SK-N-SH (cell line): ENCODE results near the gene CYYR1. TPM values are rescaled to one million over a fixed set of nuclear protein-coding genes. Genes with fewer than 3 reads are reported as not detected.

Source experiments
- CTCF ChIA-PET: fragments of 300-600, 350-600 bp; formaldehyde crosslinking; extraction: SDS; loops from one replicate; lab custom pipeline; 2021; lab: Yijun Ruan, JAX
- POLR2A ChIA-PET: fragments of 350-600 bp; sonication (Branson Sonifier 250); formaldehyde crosslinking; extraction: SDS; loops from one replicate; lab custom pipeline; 2020; ENCODE audit warnings: antibody characterized with exemption, inconsistent platforms; lab: Yijun Ruan, JAX
- DNase-seq: peaks from one replicate; pipeline ENCODE4 v3.0.0; 2012
- H2AFZ ChIP-seq: fragments of 200-600 bp; sonication (generic); 2 replicates; pipeline ENCODE4 v1.8.1; 2016; ENCODE audit warnings: antibody characterized with exemption, mild to moderate bottlenecking, low read depth
- H3F3A ChIP-seq: fragments of 200-600 bp; sonication (generic); replicated peaks from 2 replicates; pipeline ENCODE3; 2016; ENCODE audit warnings: antibody characterized with exemption, mild to moderate bottlenecking; ENCODE audit not compliant: insufficient read depth
- H3K27ac ChIP-seq, 2 experiments: fragments of 200-500 bp in 1 of 2; fragments of 200-600 bp in 1 of 2; sonication (Bioruptor generic) in 1 of 2; sonication (generic), shearing (Covaris generic) in 1 of 2; 2 replicates each; pipeline versions ENCODE4 v1.5.1 to v1.6.1; 2014 to 2016; ENCODE audit warnings: low read depth in 2 of 2, inconsistent platforms in 1 of 2, low read length in 1 of 2, mild to moderate bottlenecking in 1 of 2, mixed read lengths in 1 of 2
- H3K27me3 ChIP-seq: fragments of 200-600 bp; sonication (generic), shearing (Covaris generic); 2 replicates; pipeline ENCODE4 v1.6.1; 2016; ENCODE audit warnings: mixed run types; ENCODE audit not compliant: insufficient read depth
- H3K36me3 ChIP-seq, 2 experiments: fragments of 200-500 bp in 1 of 2; fragments of 200-600 bp in 1 of 2; sonication (Bioruptor generic) in 1 of 2; sonication (generic) in 1 of 2; replicated peaks in 1 of 2; 2 replicates each; pipeline versions ENCODE3 to v1.5.1; 2014 to 2016; ENCODE audit warnings: low read length in 1 of 2, mild to moderate bottlenecking in 1 of 2; ENCODE audit not compliant: insufficient read depth in 2 of 2, control insufficient read depth in 1 of 2
- H3K4me1 ChIP-seq, 2 experiments: fragments of 200-500 bp in 1 of 2; fragments of 200-600 bp in 1 of 2; sonication (Bioruptor generic) in 1 of 2; sonication (generic), shearing (Covaris generic) in 1 of 2; 2 replicates each; pipeline versions ENCODE4 v1.5.1 to v1.6.1; 2014 to 2016; ENCODE audit warnings: low read depth in 1 of 2, low read length in 1 of 2, mixed run types in 1 of 2; ENCODE audit not compliant: insufficient read depth in 2 of 2, control insufficient read depth in 1 of 2
- H3K4me2 ChIP-seq: fragments of 200-600 bp; sonication (generic), shearing (Covaris generic); 2 replicates; pipeline ENCODE4 v1.6.1; 2017; ENCODE audit warnings: mixed run types
- H3K4me3 ChIP-seq, 2 experiments: fragments of 200-500 bp in 1 of 2; fragments of 200-600 bp in 1 of 2; sonication (Bioruptor generic) in 1 of 2; sonication (generic), shearing (Covaris generic) in 1 of 2; 2 replicates each; pipeline versions ENCODE4 v1.5.1 to v1.8.1; 2014 to 2016; ENCODE audit warnings: low read depth in 2 of 2, inconsistent platforms in 1 of 2, low read length in 1 of 2, mild to moderate bottlenecking in 1 of 2, mixed read lengths in 1 of 2, moderate library complexity in 1 of 2
- H3K79me2 ChIP-seq: fragments of 200-600 bp; sonication (generic); 2 replicates; pipeline ENCODE4 v1.8.1; 2017; ENCODE audit warnings: mild to moderate bottlenecking; ENCODE audit not compliant: insufficient read depth
- H3K9ac ChIP-seq: fragments of 200-600 bp; sonication (generic); 2 replicates; pipeline ENCODE4 v1.6.1; 2017; ENCODE audit warnings: mixed run types
- H3K9me2 ChIP-seq: fragments of 200-600 bp; sonication (generic); 2 replicates; pipeline ENCODE4 v1.6.1; 2017; ENCODE audit warnings: mixed run types
- H3K9me3 ChIP-seq: fragments of 200-600 bp; sonication (generic); 2 replicates; pipeline ENCODE4 v1.6.1; 2017; ENCODE audit warnings: mixed run types, mild to moderate bottlenecking, moderate library complexity
- H4K20me1 ChIP-seq: fragments of 200-600 bp; sonication (generic); 2 replicates; pipeline ENCODE4 v1.6.1; 2017; ENCODE audit warnings: mild to moderate bottlenecking, mixed run types; ENCODE audit not compliant: insufficient read depth
- CTCF ChIP-seq: fragments of 200-600 bp; sonication (generic); IDR thresholded peaks from 2 replicates; pipeline ENCODE4 v1.6.1; 2017; ENCODE audit warnings: antibody characterized with exemption, mild to moderate bottlenecking, moderate library complexity
- EZH2phosphoT487 ChIP-seq: fragments of 200-600 bp; sonication (generic); IDR thresholded peaks from 2 replicates; pipeline ENCODE4 v1.6.1; 2017; ENCODE audit warnings: low read depth, mixed run types, mild to moderate bottlenecking, antibody characterized with exemption, moderate library complexity, borderline replicate concordance
- FOXJ3 ChIP-seq: sonication (generic); formaldehyde crosslinking; IDR thresholded peaks from 2 replicates; pipeline ENCODE4 v1.5.1; 2020; ENCODE audit warnings: mild to moderate bottlenecking, missing genetic modification reagents
- FOXM1 ChIP-seq: IDR thresholded peaks from 2 replicates; pipeline ENCODE4 v1.4.0; 2012; ENCODE audit warnings: low read depth, mild to moderate bottlenecking
- GABPA ChIP-seq: IDR thresholded peaks from 2 replicates; pipeline ENCODE4 v1.4.0; 2012; ENCODE audit warnings: low read depth, mild to moderate bottlenecking
- GATA2 ChIP-seq: sonication (generic); formaldehyde crosslinking; IDR thresholded peaks from 2 replicates; pipeline ENCODE4 v1.5.0; 2020; ENCODE audit warnings: mild to moderate bottlenecking, missing genetic modification reagents
- JUND ChIP-seq: IDR thresholded peaks from 2 replicates; pipeline ENCODE4 v1.4.0; 2012
- MAX ChIP-seq: IDR thresholded peaks from 2 replicates; pipeline ENCODE4 v1.4.0; 2012; ENCODE audit warnings: low read depth
- MXI1 ChIP-seq: IDR thresholded peaks from 2 replicates; pipeline ENCODE4 v1.6.1; 2012; ENCODE audit warnings: mild to moderate bottlenecking, low read depth, low read length, improper control_type of control experiment
- NFIC ChIP-seq: IDR thresholded peaks from 2 replicates; pipeline ENCODE4 v1.4.0; 2012; ENCODE audit warnings: borderline replicate concordance
- NRF1 ChIP-seq: IDR thresholded peaks from 2 replicates; pipeline ENCODE4 v1.6.1; 2012; ENCODE audit warnings: low read depth, mild to moderate bottlenecking, low read length
- RAD21 ChIP-seq: IDR thresholded peaks from 2 replicates; pipeline ENCODE4 v1.6.1; 2012; ENCODE audit warnings: mild to moderate bottlenecking, low read length
- RFX5 ChIP-seq: IDR thresholded peaks from 2 replicates; pipeline ENCODE4 v1.6.1; 2012; ENCODE audit warnings: mild to moderate bottlenecking, improper control_type of control experiment, low read length
- RXRA ChIP-seq: IDR thresholded peaks from 2 replicates; pipeline ENCODE4 v1.4.0; 2012; ENCODE audit warnings: low read depth, mild to moderate bottlenecking, borderline replicate concordance
- TCF12 ChIP-seq: IDR thresholded peaks from 2 replicates; pipeline ENCODE4 v1.4.0; 2012
- TEAD4 ChIP-seq: IDR thresholded peaks from 2 replicates; pipeline ENCODE4 v1.4.0; 2012; ENCODE audit warnings: mild to moderate bottlenecking, borderline replicate concordance; ENCODE audit not compliant: insufficient read depth
- USF2 ChIP-seq: fragments of 150-350 bp; IDR thresholded peaks from 2 replicates; pipeline ENCODE4 v1.6.1; 2017; ENCODE audit warnings: antibody characterized with exemption, low read length, low read depth, borderline replicate concordance
- YY1 ChIP-seq: IDR thresholded peaks from 2 replicates; pipeline ENCODE4 v1.4.0; 2012; ENCODE audit warnings: low read depth, mild to moderate bottlenecking
- WGBS: methylation state at CpG from one replicate; pipeline ENCODE4 v1.1.6; 2017; ENCODE audit warnings: low lambda C conversion rate; 5-methylcytosine and 5-hydroxymethylcytosine counted together
- polyA plus RNA-seq, 3 experiments: library from polyadenylated mRNA; depleted of rRNA; stranded (reverse); fragments of >200 nt; gene quantifications; 2 replicates each; pipeline ENCODE4 v1.2.3, GENCODE V29; 2012
- TF ChIP-seq, protein P1 (sequence below): IDR thresholded peaks from 2 replicates; pipeline ENCODE4 v1.6.1; 2012; ENCODE audit warnings: mild to moderate bottlenecking, low read depth, low read length, moderate library complexity
- TF ChIP-seq, protein P2 (sequence below): IDR thresholded peaks from 2 replicates; pipeline ENCODE4; 2012

CYYR1 gene
- polyA plus RNA-seq, 1 of the 3 experiments (the other 2 are of a cell fraction): not detected

DNA sequence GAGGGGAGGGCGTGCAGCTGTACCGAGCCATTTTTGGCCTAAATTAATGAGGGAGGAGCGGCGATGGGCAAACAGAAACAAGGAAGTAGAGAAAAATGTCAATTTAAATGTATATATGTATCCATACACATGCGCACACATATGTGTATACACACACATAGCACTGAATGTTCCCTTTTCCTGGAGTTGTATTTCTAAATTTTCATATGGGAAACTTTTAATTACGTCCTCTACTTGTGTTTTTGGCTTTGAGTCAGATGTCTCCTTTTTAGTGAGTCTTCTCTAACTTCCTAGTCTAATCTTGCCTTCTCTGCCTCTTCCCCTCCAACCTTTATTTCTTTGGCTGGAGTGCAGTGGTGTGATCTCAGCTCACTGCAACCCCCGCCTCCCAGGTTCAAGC is 15.4 kb upstream of the CYYR1 start:
- CTCF ChIA-PET: interaction anchor here (1.3 to 1.4 kb wide), 2 partner anchors 418 to 421 kb away, joined by 3 read pairs; partner anchors contain the start of gene APP
- no peak for DNase-seq

More for the DNA sequence above, 15.4 kb upstream of the CYYR1 start:
- Histone ChIP-seq H3K9me3 (no peaks in the 10 kb centered on the region), H4K20me1 (no peaks in the 10 kb centered on the region), H3K27ac (peak overlapping the region in 1 of 2 experiments; percentile 89; a peak in 1 of 4 replicates), H3K79me2 (no peaks in the 10 kb centered on the region), H3K9me2 (no peaks in the 10 kb centered on the region), H3F3A (no peaks in the 10 kb centered on the region), H2AFZ (no peak overlapping the region), H3K27me3 (no peaks in the 10 kb centered on the region), H3K4me3 (no peak overlapping the region), H3K4me2 (peak overlapping the region; percentile 39; the same call in 1 of the 2 replicates), H3K9ac (no peak overlapping the region), H3K36me3 (no peaks in the 10 kb centered on the region), H3K4me1 (peaks cover 0 to 7% of the 10 kb centered on the region in 2 experiments; a peak in 2 of 4 replicates)
- POLR2A ChIA-PET: interaction anchor here (1.6 kb wide), 1 partner anchor 34 kb away, joined by 5 read pairs; no protein-coding TSS in a partner anchor
- TF ChIP-seq GATA2 (CRISPR knock-in tag) (no peak), EZH2phosphoT487 (no peak), RAD21 (no peak), JUND (no peak), MAX (no peak), TCF12 (no peak), FOXM1 (no peak), RXRA (no peak), MXI1 (no peak), RFX5 (no peak), CTCF (no peak), FOXJ3 (no peak), NRF1 (no peak), YY1 (no peak), TEAD4 (no peak), NFIC (no peak), USF2 (no peak), GABPA (no peak)
- TF ChIP-seq, protein P1, sequence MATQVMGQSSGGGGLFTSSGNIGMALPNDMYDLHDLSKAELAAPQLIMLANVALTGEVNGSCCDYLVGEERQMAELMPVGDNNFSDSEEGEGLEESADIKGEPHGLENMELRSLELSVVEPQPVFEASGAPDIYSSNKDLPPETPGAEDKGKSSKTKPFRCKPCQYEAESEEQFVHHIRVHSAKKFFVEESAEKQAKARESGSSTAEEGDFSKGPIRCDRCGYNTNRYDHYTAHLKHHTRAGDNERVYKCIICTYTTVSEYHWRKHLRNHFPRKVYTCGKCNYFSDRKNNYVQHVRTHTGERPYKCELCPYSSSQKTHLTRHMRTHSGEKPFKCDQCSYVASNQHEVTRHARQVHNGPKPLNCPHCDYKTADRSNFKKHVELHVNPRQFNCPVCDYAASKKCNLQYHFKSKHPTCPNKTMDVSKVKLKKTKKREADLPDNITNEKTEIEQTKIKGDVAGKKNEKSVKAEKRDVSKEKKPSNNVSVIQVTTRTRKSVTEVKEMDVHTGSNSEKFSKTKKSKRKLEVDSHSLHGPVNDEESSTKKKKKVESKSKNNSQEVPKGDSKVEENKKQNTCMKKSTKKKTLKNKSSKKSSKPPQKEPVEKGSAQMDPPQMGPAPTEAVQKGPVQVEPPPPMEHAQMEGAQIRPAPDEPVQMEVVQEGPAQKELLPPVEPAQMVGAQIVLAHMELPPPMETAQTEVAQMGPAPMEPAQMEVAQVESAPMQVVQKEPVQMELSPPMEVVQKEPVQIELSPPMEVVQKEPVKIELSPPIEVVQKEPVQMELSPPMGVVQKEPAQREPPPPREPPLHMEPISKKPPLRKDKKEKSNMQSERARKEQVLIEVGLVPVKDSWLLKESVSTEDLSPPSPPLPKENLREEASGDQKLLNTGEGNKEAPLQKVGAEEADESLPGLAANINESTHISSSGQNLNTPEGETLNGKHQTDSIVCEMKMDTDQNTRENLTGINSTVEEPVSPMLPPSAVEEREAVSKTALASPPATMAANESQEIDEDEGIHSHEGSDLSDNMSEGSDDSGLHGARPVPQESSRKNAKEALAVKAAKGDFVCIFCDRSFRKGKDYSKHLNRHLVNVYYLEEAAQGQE: no peak
- TF ChIP-seq, protein P2, sequence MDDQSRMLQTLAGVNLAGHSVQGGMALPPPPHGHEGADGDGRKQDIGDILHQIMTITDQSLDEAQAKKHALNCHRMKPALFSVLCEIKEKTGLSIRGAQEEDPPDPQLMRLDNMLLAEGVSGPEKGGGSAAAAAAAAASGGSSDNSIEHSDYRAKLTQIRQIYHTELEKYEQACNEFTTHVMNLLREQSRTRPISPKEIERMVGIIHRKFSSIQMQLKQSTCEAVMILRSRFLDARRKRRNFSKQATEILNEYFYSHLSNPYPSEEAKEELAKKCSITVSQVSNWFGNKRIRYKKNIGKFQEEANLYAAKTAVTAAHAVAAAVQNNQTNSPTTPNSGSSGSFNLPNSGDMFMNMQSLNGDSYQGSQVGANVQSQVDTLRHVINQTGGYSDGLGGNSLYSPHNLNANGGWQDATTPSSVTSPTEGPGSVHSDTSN: no peak
- 56% methylated on average over 7 of the region's 7 CpGs for WGBS
